Activated CD4-positive, alpha-beta memory T cell treated with anti-CD3 and anti-CD28 coated beads for 36 hours (primary cell): ENCODE measurements around the gene MAIP1. TPM values are rescaled to one million over a fixed set of nuclear protein-coding genes. Genes with fewer than 3 reads are reported as not detected.

Experiments
- CTCF ChIA-PET: fragments of 350-600 bp; sonication (Branson Sonifier 250); formaldehyde crosslinking; loops from one replicate; lab custom pipeline; 2021; ENCODE audit warnings: antibody characterized with exemption, inconsistent platforms; lab: Charles Lee
- POLR2A ChIA-PET: fragments of 350-600 bp; sonication (Branson Sonifier 250); formaldehyde crosslinking; loops from one replicate; lab custom pipeline; 2021; ENCODE audit warnings: antibody characterized with exemption; lab: Charles Lee
- DNase-seq: peaks from one replicate; pipeline ENCODE4 v3.0.0-alpha.2; 2020
- H3K27ac Mint-ChIP-seq: one replicate; pipeline ENCODE4 v1.8.0; 2021; ENCODE audit warnings: mixed read lengths
- H3K27me3 Mint-ChIP-seq: one replicate; pipeline ENCODE4 v1.8.0; 2021; ENCODE audit warnings: mixed read lengths
- H3K36me3 Mint-ChIP-seq: one replicate; pipeline ENCODE4 v1.8.0; 2021; ENCODE audit warnings: mixed read lengths
- H3K4me1 Mint-ChIP-seq: one replicate; pipeline ENCODE4 v1.8.0; 2021; ENCODE audit warnings: low read depth, mixed read lengths
- H3K4me3 Mint-ChIP-seq: one replicate; pipeline ENCODE4 v1.8.0; 2021; ENCODE audit warnings: mild to moderate bottlenecking, mixed read lengths
- H3K9me3 Mint-ChIP-seq: one replicate; pipeline ENCODE4 v1.8.0; 2021; ENCODE audit warnings: mixed read lengths
- intact Hi-C: fragments of 100-400 bp; cut with micrococcal nuclease; formaldehyde crosslinking; loops from one replicate; pipeline ENCODE4 v1.15.1; 2023
- total RNA-seq, 2 experiments: library from RNA; stranded (reverse); gene quantifications; one replicate each; pipeline ENCODE4 v1.2.3, GENCODE V29; 2021

The MAIP1 gene
- total RNA-seq, 2 experiments from 2014 or later, result 26.0 to 29.3 TPM

GRCh38 chr2:199994371-199994770 lies 39.0 kb downstream of the MAIP1 start:
- Mint-ChIP-seq H3K36me3 (no peaks in the 10 kb centered on the region), H3K4me3 (no peak overlapping the region), H3K9me3 (no peaks in the 10 kb centered on the region), H3K27ac (no peak overlapping the region), H3K4me1 (no peaks in the 10 kb centered on the region), H3K27me3 (no peaks in the 10 kb centered on the region)
- intact Hi-C loops, result no loop called here
- POLR2A ChIA-PET, result no interaction called here
- DNase-seq, result no peak
- CTCF ChIA-PET, result interaction anchor here (3.4 kb wide), 1 partner anchor 9 kb away, joined by 13 read pairs; no protein-coding TSS in a partner anchor

GRCh38 chr2:199994896-199995295 lies 39.5 kb downstream of the MAIP1 start:
- Mint-ChIP-seq H3K36me3 (no peaks in the 10 kb centered on the region), H3K4me3 (no peak overlapping the region), H3K27ac (no peak overlapping the region), H3K27me3 (no peaks in the 10 kb centered on the region), H3K9me3 (no peaks in the 10 kb centered on the region), H3K4me1 (no peaks in the 10 kb centered on the region)
- intact Hi-C loops, result no loop called here
- ChIA-PET CTCF (interaction anchor here (3.4 kb wide), 1 partner anchor 9 kb away, joined by 13 read pairs; no protein-coding TSS in a partner anchor), POLR2A (no interaction called here)
- DNase-seq, result no peak

- H3K36me3 Mint-ChIP-seq, result no peaks in the 10 kb centered on the region
- H3K4me3 Mint-ChIP-seq, result no peak overlapping the region
- H3K9me3 Mint-ChIP-seq, result no peaks in the 10 kb centered on the region
- CTCF ChIA-PET, result no interaction called here
- POLR2A ChIA-PET, result no interaction called here
- DNase-seq, result no peak
- H3K27ac Mint-ChIP-seq, result no peak overlapping the region
- H3K27me3 Mint-ChIP-seq, result peaks cover 2% of the 10 kb centered on the region
- intact Hi-C loops, result no loop called here
- H3K4me1 Mint-ChIP-seq, result no peaks in the 10 kb centered on the region
Observed at GRCh38 chr2:199997296-199997695, 41.9 kb downstream of the MAIP1 start.

GRCh38 chr2:199999166-199999565 lies 43.8 kb downstream of the MAIP1 start:
- no peak overlapping the region for H3K27ac Mint-ChIP-seq
- peaks cover 2% of the 10 kb centered on the region for H3K27me3 Mint-ChIP-seq
- ChIA-PET POLR2A (no interaction called here), CTCF (no interaction called here)
- H3K4me1 Mint-ChIP-seq, result no peaks in the 10 kb centered on the region
- no peak overlapping the region for H3K4me3 Mint-ChIP-seq
- H3K9me3 Mint-ChIP-seq, result no peaks in the 10 kb centered on the region
- H3K36me3 Mint-ChIP-seq, result no peaks in the 10 kb centered on the region
- intact Hi-C loops, result no loop called here
- no peak for DNase-seq

DNA sequence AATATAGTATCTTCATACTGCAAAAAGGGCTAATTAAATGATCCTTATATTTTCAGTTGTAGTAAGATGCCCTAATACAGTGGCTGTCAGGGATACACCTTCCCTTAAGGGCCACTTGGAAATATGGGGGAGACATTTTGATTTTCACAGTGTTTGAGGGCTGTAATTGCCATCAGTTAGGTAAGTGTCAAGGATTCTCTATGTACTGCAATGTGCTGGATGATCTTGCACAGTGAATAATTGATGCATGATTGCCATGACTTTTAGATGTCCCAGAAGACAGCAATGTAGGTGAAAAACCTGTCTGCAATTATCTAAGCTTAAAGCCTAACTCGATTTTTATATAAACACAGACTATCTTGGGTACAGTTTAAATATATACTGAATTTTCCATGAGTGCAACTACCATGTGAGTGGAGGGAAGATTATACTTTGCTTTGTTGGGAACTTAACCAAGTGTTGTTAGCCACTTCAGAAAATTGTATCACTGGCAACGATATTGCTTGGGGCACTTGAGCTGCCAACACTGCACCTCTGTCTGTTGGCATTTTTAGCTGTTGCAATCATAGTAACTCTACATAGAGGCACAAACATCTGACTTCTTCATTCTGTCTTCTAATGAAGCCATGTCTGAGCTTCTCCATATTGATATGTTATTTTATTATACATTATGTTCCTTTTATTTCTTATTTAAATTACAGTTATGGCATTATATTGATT lies 45.2 kb downstream of the MAIP1 start:
- no peaks in the 10 kb centered on the region for H3K4me1 Mint-ChIP-seq
- H3K4me3 Mint-ChIP-seq, result no peak overlapping the region
- intact Hi-C loops, result no loop called here
- H3K9me3 Mint-ChIP-seq, result peaks cover 2% of the 10 kb centered on the region
- H3K27ac Mint-ChIP-seq, result no peak overlapping the region
- CTCF ChIA-PET, result interaction anchor here (0.7 kb wide), 1 partner anchor 15 kb away, joined by 3 read pairs; no protein-coding TSS in a partner anchor
- peaks cover 5% of the 10 kb centered on the region for H3K27me3 Mint-ChIP-seq
- no peak for DNase-seq
- no peaks in the 10 kb centered on the region for H3K36me3 Mint-ChIP-seq
- POLR2A ChIA-PET, result no interaction called here

- ChIA-PET CTCF (no interaction called here), POLR2A (no interaction called here)
- DNase-seq, result no peak
- no peak overlapping the region for H3K4me3 Mint-ChIP-seq
- H3K9me3 Mint-ChIP-seq, result peaks cover 5% of the 10 kb centered on the region
- H3K4me1 Mint-ChIP-seq, result no peaks in the 10 kb centered on the region
- H3K27me3 Mint-ChIP-seq, result peaks cover 5% of the 10 kb centered on the region
- intact Hi-C loops, result no loop called here
- peaks cover 3% of the 10 kb centered on the region for H3K36me3 Mint-ChIP-seq
- H3K27ac Mint-ChIP-seq, result no peak overlapping the region
Observed at GRCh38 chr2:200003444-200003843, 48.1 kb downstream of the MAIP1 start.

GRCh38 chr2:200005675-200006074 lies 50.3 kb downstream of the MAIP1 start:
- ChIA-PET POLR2A (no interaction called here), CTCF (no interaction called here)
- H3K27ac Mint-ChIP-seq, result no peak overlapping the region
- intact Hi-C loops, result no loop called here
- DNase-seq, result no peak
- H3K27me3 Mint-ChIP-seq, result peaks cover 7% of the 10 kb centered on the region
- no peaks in the 10 kb centered on the region for H3K4me1 Mint-ChIP-seq
- H3K36me3 Mint-ChIP-seq, result peaks cover 3% of the 10 kb centered on the region
- peaks cover 5% of the 10 kb centered on the region for H3K9me3 Mint-ChIP-seq
- no peak overlapping the region for H3K4me3 Mint-ChIP-seq

DNA sequence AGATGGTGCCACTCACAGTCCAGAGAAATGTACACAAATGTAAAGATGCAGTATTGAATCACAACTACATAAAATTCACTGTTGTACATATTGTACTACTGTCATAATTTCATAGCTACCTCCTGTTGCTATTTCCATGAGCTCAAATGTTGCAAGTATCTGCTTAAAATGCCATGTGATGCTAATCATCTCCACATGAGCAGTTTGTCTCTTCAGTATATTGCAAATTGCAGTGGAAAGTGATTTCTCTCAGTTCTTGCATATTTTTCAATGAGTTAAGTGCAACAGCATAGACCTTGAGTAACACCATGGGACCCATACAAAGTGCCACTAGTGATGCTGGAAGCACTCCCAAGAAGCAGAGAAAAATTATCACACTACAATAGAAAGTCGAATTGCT lies 51.9 kb downstream of the MAIP1 start:
- no peak for DNase-seq
- Mint-ChIP-seq H3K4me3 (no peak overlapping the region), H3K27ac (no peak overlapping the region), H3K9me3 (peaks cover 5% of the 10 kb centered on the region), H3K4me1 (no peaks in the 10 kb centered on the region), H3K36me3 (peaks cover 3% of the 10 kb centered on the region), H3K27me3 (peaks cover 6% of the 10 kb centered on the region)
- ChIA-PET POLR2A (no interaction called here), CTCF (interaction anchor here (1.0 kb wide), 1 partner anchor 22 kb away, joined by 3 read pairs; no protein-coding TSS in a partner anchor)
- intact Hi-C loops, result no loop called here

GRCh38 chr2:200012401-200012800 lies 57.0 kb downstream of the MAIP1 start:
- CTCF ChIA-PET, result no interaction called here
- Mint-ChIP-seq H3K27me3 (peaks cover 7% of the 10 kb centered on the region), H3K9me3 (no peaks in the 10 kb centered on the region), H3K36me3 (no peaks in the 10 kb centered on the region), H3K4me3 (no peak overlapping the region), H3K27ac (no peak overlapping the region), H3K4me1 (no peaks in the 10 kb centered on the region)
- intact Hi-C loops, result no loop called here
- no peak for DNase-seq
- POLR2A ChIA-PET, result no interaction called here

Other genes with a start within 250 kb of the MAIP1 start
- gene FTCDNL1, start 104.4 kb upstream of the MAIP1 start, total RNA-seq, result 1 to 10 TPM; 2.9 to 3.3 TPM
- 10 to 100 TPM; 17.9 to 18.9 TPM for gene C2orf69, start 44.3 kb upstream of the MAIP1 start, total RNA-seq
- 1 to 10 TPM; 8.9 to 9.8 TPM for gene TYW5, start 91 bp upstream of the MAIP1 start, total RNA-seq